Fibroblast of skin of scalp (primary cell): ENCODE results near the gene ADPGK. TPM values are rescaled to one million over a fixed set of nuclear protein-coding genes. Genes with fewer than 3 reads are reported as not detected.
A peak's percentile ranks its signal among the peaks of the same experiment; 100 is the strongest.
"Not testable (repeated sequence)": the region's sequence is repeated elsewhere in the genome, so short reads cannot be mapped to it uniquely, and the experiment has no call there.

Experiments
- DNase-seq: peaks from one replicate; pipeline ENCODE4 v3.0.0-alpha.2; 2013
- polyA plus RNA-seq, 2 experiments: library from polyadenylated mRNA; unstranded; fragments of 120-200 nt; gene quantifications; one replicate each; pipeline ENCODE4 v1.2.1, GENCODE V29; 2013; ENCODE audit not compliant: insufficient read length in 2 of 2

The ADPGK gene
- polyA plus RNA-seq (2013, experiment 1 of 2; ENCODE audit: insufficient read length): 41.9 TPM
- 41.1 TPM for polyA plus RNA-seq (2013, experiment 2 of 2; ENCODE audit: insufficient read length)

DNA sequence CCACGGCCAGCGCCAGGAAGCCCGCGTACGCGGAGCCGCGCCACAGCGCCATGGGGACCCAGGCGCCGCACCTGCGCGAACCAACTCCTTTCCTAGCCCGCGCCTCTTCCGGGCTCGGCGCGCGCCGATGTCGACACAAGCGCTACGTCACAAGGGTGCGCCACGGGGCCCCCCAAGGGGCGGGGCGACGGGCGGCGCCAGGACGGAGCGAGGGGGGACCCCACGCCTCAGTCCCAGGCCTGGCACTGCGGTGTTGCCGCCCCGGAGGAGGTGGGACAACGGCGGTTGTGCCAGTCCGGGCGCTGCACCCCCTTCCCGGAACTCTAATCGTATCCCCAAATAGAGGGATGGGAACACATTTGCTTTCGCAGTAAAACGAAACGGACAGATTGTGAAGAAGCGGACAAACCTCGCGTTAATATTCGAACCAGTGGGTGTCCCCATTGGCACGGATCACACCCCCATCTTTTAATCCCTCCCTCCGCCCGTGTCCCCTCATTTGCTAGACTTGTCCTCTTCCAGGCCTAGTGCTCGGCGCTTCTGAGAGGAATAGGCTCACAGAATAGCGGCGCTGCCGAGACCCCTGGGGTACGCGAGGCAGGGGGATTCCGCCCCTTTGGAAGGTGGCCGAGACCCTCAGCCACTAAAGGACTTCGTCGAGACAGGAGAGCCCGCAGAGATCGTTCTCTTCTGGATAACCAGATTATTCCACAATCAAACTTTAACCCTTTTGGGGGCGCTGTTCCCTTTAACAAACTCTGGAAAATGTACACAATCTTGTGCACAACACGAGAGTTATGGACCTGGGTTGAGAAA lies at the start of gene ADPGK:
ADPGK (minus strand) TSS at position 119 of the 816 bp plus-strand sequence; CDS start at position 52, 67 bp downstream.
- peak; percentile 93 for DNase-seq

DNA sequence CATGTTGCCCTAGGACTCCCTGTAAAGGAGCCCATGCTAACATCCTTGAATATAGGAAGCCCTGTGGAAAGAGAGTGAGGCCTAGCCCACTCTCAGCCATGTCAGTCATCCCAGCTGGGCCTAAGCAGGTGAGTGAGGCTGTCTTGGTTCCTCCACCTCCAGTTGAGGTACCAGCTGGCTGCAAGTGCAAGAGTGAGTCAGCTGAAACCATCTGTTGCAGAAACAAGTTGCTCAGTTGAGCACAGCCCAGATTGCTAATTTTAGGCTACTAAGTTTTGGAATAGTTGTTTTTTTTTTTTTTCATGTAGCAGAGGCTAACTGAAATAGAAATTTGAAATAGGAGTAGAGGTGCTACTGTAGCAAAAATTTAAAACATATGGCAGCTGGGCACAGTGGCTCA lies 43.7 kb upstream of the ADPGK start:
- no peak for DNase-seq

DNA sequence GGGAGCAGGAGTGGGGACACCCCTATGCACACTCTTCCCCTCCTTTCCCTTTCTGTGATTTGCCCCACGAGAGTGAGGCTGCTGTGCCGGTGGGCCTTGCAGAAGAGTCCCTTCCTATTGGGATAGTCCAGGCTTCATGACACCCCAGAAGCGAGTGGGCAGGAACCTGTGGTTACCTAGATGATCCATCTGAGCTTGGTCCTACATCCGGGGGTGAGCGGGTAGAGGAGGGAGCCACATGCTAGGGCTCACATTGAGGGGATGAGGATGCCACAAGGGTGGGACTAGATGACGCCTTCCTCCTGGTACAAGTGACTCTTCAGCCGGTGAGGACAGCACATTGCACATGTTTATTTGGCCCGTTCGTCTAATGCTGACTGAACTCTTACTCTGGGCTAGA lies 43.1 kb upstream of the ADPGK start:
- no peak for DNase-seq

DNA sequence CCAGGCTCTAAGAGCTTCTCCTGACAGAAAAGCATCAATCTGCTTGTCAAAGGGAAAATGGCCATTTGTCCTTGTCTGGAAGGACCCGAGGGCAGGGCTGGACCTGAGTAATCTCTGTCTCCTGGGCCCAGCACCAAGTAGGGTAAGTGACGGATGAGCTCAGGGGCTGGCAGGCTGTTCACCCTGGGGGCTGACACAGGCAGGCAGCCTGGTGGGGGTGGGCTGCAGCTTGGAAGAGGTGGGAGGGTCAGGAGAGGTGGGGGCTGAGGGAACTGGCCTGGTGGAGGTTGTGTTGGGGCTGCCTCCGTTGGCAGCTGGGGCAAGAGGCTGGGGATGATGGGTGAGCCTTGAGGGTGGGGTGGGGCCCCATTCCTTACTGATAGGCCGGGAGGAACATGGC lies 42.3 kb upstream of the ADPGK start:
- no peak for DNase-seq

DNA sequence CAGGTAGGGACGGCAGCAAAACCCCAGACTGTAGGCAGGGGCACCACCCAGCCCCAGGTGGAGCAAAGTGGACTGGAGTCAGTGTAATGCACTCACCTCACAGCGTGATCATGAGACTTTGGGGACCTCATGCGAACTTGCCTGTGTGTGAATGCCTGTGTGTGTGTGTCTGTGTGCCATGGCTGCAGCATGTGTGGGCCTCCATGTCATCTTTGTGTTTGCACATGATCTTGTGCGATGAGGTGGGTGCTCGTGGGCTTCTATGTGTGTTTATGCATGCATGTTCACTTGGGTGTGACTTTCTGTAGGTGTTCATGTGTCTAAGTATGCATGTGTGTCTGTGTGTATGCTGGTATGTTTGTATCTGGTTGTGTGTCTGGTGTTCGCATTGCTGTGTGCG lies 41.2 kb upstream of the ADPGK start:
- no peak for DNase-seq

DNA sequence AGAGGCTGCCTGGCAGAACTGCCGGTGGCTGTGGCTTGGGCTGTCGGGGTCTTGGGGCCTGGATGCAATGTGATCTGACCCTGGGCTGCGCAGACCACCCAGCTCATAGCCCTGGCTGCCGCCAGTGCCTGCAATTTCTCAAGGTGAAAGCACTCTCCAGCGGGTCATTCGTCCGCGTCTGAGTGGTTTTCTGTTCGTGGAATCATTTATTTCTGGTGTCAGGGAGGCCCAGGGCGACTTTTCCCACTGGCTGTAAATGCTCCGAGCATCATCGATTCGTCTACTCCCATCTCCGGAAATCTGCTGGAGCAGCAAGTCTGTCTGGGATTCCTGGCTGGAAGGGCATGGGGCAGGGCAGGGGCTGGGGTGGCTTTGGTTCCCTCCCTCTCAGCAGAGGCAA lies 40.6 kb upstream of the ADPGK start:
- DNase-seq: no peak

DNA sequence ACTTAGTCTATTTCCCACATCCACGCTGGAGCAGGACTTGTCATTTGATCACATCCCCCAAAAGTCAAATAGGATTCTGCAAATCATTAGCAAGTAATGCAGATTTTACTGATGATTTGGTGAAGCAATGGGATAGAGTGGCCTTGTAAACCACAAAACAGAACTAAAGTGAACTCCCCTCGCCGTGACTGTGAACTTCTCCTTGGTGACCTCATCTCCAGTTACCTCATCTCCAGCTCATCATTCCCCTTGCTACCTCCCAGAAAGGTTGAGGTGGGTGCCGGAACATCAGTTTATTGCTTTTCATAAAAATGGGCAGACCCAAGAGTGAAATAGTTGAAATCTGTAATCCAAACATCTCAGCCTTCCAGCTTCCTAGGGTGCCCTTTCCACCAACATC lies 36.7 kb upstream of the ADPGK start:
- no peak for DNase-seq

DNA sequence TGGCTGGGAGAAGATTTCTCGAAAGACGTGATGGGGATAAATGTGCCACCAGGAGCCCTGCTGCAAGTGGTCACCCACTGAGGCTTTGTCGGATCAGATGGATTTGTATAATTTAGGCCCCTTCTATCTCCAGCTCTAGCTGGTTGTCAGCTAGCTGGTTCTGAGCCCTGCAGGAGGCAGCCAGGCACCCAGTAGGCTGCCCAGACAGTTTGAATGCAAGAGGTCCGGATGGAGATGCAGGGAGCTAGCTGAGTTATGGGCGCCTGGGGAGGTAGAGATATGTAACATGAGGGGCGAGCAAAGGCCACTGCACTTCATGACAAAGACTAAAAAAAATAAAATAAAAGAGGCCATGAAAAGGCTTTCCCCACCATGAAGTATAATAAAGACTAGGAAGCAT lies 35.1 kb upstream of the ADPGK start:
- DNase-seq: no peak

DNA sequence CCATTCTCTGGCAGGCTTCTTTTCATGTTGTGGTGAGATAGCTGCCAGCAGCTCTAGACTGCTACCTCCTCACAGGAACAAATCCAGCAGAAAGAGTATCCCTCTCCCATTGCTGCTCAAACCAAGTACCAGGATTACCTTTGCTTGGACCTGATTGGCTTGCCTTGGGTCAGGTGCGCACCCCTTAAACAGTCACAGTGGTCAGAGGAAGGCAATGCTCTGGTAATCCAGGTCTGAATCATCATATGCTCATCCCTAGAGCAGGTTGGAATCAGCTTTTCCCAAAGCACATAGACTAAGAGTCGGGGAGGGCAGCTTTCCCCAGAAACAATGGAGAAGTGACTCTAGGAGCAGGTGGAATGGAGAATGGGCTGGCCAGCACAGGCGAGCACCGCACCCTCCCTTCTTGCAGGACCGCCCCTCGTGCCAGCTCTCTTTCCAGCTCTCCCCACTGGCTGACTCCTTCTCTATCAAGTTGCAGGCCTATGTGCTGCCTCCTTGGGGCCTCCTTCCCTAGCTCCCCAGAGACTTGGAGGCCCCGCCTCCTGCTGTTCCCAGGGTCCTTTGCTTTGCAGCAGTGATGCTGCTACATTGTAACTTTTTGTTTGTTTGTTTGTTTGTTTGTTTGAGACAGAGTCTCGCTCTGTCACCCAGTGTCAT lies 29.9 kb upstream of the ADPGK start:
- DNase-seq: no peak

DNA sequence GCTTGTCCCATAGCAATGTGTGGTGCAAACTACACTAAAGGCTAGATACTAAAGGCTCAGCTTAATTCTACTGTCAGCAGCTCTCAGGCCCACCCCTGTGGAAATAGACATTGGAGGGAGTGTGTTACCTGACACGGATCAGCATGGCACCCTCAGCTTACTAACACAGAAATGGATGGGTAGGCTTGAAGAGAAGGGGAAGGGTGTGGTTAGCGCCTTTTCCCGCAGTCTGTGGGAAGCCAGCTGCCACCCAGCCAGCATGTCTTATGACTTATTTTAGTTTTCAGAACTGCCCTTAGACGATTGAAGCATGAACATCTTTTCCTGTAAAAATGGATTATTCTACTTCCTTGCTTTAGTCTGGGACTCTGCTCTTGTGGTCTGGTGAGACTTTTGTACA lies 25.8 kb upstream of the ADPGK start:
- no peak for DNase-seq

DNA sequence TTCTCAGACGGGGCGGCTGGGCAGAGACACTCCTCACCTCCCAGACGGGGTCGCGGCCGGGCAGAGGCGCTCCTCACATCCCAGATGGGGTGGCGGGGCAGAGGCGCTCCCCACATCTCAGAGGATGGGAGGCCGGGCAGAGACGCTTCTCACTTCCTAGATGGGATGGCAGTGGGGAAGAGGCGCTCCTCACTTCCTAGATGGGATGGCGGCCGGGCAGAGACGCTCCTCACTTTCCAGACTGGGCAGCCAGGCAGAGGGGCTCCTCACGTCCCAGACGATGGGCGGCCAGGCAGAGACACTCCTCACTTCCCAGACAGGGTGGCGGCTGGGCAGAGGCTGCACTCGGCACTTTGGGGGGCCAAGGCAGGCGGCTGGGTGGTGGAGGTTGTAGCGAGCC lies 23.8 kb upstream of the ADPGK start:
- not testable (repeated sequence) for DNase-seq

DNA sequence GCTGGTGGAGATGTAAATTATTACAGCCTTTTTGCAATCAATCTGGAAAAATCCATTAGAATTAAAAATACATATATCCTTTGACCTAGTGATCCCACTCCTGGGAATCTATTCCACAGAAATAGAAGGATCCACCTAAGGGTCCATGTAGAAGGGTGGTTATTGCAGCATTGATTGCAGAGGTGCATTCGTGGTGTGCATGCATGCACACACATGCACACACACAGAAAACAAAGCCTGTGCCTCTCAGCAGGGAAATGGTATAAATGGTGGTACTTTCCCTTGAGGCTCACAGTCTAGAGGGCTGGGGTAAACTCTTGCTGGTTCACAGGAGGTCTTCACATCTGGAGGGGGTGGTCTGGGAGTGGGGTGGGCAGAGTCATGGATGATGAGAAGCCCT lies 19.4 kb upstream of the ADPGK start:
- no peak for DNase-seq

DNA sequence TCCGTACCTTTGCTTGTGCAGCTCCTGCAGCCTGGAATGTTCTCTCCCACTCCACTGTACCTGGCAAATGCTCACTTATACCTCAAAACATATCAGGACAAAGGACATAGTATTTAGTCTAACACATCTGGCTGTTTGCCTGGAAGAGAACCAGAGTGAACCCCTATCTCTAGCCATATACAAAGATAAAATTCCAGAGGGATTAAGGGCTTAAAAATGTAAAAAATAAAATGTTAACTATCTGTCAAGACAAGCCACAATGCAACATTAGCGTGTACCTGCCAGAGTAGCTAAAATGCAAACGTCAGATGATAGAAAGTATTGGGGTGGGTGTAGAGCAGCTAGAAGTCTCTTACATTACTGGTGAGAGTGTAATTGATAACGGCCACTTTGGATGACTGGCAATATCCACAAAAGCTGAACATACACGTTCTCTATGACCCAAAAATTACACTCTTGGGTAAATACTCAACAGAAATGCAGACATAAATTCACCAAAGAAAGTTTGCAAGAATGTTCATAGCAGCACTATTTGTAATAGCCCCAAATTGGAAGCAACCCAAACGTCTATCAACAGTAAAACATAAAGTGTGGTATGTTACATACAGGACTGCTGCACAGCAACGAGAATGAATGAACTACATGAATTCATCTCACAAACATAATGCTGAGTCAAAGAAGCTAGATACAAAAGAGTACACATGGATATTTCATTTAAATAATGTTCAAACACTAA lies 18.2 kb upstream of the ADPGK start:
- peak; percentile 33 for DNase-seq

DNA sequence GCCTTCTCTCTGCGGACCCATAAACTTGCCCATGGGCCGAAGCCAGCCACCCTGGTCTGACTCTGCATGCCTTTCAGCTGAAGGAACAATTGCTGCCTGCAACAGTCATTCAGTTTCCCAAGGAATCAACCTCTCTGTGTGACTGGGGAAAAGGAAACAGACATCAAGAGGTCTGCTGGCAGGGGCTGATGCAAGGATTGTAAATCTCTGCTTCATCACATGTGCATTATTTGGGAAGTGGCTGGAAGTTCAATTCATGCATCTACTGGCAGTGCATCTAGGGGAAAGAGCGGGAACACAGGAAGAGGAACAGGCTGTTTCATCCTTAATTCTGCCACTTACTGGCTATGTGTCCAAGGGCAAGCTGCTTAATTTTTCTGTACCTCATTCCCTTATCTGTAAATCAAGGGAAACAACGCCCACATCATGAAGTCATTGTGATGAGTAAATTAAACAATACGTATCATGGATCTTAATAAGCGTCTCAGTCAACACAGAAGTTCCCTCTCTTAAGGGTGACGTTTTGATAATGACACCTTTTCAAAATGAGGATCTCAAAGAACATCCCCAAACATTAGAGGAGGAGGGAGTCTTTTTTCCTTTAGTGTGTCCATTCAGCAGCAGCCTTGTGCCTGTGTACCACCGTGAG lies 17.4 kb upstream of the ADPGK start:
- DNase-seq: peak; percentile 70

DNA sequence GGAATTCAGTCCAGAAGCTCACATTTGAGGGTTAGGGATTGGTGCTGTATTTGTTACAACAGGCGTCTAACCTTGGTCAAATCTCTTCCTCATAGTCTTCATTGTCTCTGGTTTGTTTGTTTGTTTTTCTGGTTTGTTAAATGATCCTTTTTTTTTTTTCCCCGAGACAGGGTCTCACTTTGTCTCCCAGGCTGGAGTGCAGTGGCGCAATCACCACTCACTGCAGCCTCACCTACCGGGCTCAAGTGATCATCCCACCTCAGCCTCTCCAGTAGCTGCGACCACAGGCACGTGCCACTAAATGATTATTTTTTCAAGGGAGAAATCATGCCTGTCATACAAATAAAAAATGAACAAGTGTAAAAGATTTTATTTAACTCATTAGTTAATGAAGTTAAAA lies 14.3 kb upstream of the ADPGK start:
- no peak for DNase-seq

DNA sequence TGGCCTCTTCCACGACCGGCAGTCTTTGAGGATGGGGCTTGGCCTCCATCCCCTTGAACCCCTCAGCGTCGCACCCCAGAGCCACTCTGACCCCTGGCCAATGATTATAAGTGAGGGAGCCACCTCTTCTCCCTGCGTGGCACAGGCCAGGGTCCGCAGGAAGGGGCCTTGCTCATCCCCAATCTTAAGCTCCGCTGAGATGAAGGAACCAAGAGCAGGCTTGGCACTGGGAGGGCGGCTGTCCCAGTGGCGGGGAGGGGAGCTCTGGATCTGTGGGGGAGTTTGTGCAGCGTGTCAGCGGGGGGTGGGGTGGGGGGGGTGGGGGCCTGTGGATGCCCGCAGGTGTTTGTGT lies 13.8 kb upstream of the ADPGK start:
- no peak for DNase-seq

DNA sequence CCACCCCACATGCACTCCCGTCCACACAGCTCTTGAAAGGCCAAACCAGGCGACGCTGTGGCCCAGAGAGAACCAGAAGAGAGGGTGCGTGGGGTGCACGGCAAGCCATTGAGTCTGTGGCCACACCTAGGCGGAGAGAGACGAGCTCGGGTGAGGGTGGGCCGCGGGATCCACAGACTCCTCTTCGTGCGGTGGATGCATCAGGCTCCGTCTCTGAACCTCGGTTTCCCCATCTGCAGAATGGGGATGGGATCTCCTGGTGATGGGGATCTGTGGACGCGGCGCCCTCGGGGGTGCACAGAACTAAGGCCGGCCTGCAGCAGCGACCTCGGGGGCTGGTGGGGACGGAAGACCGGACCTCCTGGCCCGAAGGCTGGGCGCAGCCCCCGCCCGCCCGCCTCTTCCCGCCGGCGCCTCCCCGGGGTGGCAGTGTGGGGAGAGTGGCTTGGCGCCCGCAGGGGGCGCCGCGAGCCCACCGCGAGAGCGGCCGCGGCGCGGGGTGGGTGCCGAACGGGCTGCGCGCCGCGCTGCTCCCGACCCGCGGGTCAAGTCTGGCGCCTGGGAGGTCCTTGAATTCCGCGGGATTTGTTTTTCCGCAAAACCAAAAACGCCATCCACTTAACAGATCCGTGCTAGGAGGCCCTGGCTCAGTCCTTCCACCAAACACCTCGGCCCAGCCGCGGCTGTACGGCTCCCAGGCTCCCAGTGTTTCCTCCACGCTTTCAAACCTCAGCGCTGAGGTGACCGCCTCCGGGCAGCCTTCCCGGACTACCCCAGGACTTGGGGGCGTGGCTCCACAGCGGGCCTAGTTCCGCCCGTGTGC lies 13.2 kb upstream of the ADPGK start:
- DNase-seq: peak; percentile 58

DNA sequence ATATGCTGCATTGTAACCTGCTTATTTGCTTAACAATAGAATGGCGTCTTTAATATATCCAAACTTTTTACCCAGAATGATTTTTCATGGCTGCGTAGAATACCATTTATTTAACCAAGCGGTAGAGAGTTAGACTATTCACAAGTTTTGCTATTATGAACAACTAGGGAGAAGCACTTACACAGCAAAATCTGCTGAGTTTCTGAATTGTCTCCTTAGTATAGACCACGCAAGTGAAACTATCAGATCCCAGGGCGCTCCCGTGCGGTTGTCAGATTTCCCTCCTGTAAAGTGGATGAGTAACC lies 12.6 kb upstream of the ADPGK start:
- peak; percentile 28 for DNase-seq

DNA sequence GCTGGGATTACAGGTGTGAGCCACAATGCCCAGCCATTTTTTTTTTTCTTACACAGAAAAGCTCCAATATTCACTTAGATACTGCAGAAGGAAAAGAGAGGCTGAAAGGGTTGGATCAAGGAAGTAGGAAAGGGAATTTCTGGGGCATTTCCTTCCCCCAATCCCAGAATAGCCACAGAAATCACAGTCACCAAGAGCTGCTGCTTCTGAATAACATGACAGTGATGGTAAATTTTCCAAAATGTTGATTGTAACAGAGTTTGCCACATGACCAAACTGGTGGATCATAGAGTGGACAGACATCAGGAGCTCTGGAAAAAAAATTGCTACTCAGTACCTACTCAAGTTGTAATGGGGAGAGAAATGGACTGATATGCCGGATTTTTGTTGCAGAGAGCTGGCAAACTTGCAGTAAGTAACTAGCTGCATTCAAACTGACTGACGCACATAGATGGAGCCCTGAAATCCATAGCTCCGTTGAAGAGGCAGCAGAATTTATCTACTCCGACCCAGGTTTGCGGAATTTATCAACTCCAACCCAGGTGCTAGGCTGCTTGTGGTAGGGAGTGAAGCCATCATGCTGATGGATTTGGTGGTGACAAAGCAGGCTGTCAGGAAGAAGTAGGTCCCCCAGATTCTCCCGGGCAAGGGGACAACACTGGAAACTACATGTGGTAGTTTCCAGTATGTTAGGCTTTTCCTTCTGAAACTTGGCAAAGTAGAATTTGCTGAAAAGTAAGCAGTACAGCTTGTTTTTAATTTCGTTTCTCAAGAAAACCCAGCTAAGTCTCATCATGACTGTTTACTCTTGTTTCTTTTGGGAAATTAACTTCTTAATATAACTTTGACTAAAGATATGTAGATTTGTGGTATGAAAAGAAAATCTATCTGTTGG lies 10.5 kb upstream of the ADPGK start:
- DNase-seq: no peak

DNA sequence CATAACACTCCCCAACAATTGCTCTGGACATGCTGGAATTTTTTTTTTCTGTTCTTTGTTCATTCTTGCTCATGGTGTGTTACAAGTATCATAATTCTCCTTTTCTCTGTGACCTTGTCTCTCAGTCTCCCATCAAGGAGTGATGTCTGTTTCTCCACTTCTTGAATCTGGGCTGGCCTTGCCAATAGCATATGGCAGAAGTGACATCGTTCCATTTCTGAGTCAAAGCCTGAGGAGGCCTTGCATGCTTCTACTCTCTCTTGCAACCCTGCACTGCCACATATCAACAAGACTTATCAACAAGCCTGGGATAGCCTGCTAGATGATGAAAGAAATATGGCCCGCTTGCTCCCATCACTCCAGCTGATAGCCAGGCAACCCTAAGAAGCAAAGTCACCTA lies 8.9 kb upstream of the ADPGK start:
- no peak for DNase-seq

DNA sequence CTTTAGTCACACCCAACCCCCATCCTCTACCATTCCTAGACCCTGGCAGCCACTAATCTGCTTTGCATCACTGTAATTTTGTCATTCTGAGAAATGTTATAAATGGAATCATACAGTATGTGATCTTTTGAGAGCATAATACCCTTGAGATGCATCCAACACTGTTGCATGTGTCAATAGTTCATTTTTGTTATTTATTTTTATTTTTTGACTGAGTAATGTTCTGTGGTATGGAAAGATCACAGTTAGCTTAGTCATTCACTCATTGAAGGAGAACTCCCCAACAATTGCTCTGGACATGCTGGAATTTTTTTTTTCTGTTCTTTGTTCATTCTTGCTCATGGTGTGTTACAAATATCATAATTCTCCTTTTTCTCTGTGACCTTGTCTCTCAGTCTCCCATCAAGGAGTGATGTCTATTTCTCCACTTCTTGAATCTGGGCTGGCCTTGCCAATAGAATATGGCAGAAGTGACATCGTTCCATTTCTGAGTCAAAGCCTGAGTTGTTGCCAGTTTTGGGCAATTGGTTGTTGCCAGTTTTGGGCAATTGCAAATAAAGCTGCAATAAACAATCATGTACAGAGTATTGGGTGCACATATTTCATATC lies 6.8 kb upstream of the ADPGK start:
- DNase-seq: peak; percentile 74
